ENCODE measurements around the gene GNB1L.

GRCh38 chr22:19748139-19748538 lies 106.5 kb downstream of the GNB1L start:
- TF ChIP-seq POLR2A (IDR thresholded peaks at IDR 0.05; ENCODE audit: low read depth, low read length) = no peak
- TF ChIP-seq SIN3A (IDR thresholded peaks at IDR 0.05; ENCODE audit: low read depth, low read length) = no peak
- no peak for TF ChIP-seq ATF3 (IDR thresholded peaks at IDR 0.05; ENCODE audit: borderline replicate concordance, extremely low read depth, low read depth, low read length)

Measured in GM12878 (cell line).